HepG2 (cell line): ENCODE measurements around the gene ENAH. TPM values are rescaled to one million over a fixed set of nuclear protein-coding genes. Genes with fewer than 3 reads are reported as not detected.

Experiments
- ATAC-seq: fragments of 200-7000 bp; cut with Tn5 transposase; 3 replicates; pipeline ENCODE4 v1.9.1; 2020; ENCODE audit warnings: mild to moderate bottlenecking, moderate library complexity
- BruUV-seq: library from RNA; stranded (reverse); fragments of 400-500 nt; replicated peaks from 2 replicates; lab custom pipeline; 2021; lab: Mats Ljungman, UMichigan
- CTCF ChIA-PET: fragments of 300-600 bp; formaldehyde crosslinking; extraction: SDS; loops from one replicate; lab custom pipeline; 2021; ENCODE audit warnings: low total read pairs, inconsistent platforms, low intra/inter-chr PET ratio; lab: Yijun Ruan, JAX
- POLR2A ChIA-PET: fragments of 350-600 bp; sonication (Branson Sonifier 250); formaldehyde crosslinking; loops from one replicate; lab custom pipeline; 2020; ENCODE audit warnings: antibody characterized with exemption, inconsistent platforms; lab: Yijun Ruan, JAX
- DNase-seq: peaks from one replicate; pipeline ENCODE4 v3.0.0-alpha.2; 2015; ENCODE audit warnings: low spot score
- FAIRE-seq: peaks from 3 replicates; lab custom pipeline; 2011; peaks lifted over from hg19 to GRCh38; lab: Jason Lieb, UNC
- H2AFZ ChIP-seq: one replicate; pipeline ENCODE4 v1.6.1; 2011; ENCODE audit warnings: low read length, inconsistent platforms
- H3K27ac ChIP-seq: fragments of 300-600 bp; 3 replicates; pipeline ENCODE4 v1.8.0; 2011; ENCODE audit warnings: mixed run types, mild to moderate bottlenecking, mixed read lengths, low read length, inconsistent platforms; ENCODE audit not compliant: insufficient read depth; ENCODE audit errors: extremely low read length
- H3K27me3 ChIP-seq, 2 experiments: fragments of 200-600 bp in 1 of 2; 2 replicates in 1 of 2; 3 replicates in 1 of 2; pipeline versions ENCODE4 v1.6.0 to v1.8.0; 2011; ENCODE audit warnings: low read length in 2 of 2, mild to moderate bottlenecking in 2 of 2, moderate library complexity in 2 of 2, inconsistent platforms in 1 of 2; ENCODE audit not compliant: insufficient read depth in 2 of 2, control insufficient read depth in 1 of 2
- H3K36me3 ChIP-seq, 2 experiments: fragments of 200-600 bp in 1 of 2; replicated peaks in 1 of 2; 2 replicates in 1 of 2; 3 replicates in 1 of 2; pipeline versions ENCODE4 v1.5.1 to v1.8.0; 2011; ENCODE audit warnings: low read length in 2 of 2, inconsistent platforms in 1 of 2; ENCODE audit not compliant: insufficient read depth in 2 of 2, control insufficient read depth in 1 of 2
- H3K4me1 ChIP-seq: 2 replicates; pipeline ENCODE4 v1.5.1; 2012; ENCODE audit warnings: low read length, inconsistent platforms; ENCODE audit not compliant: insufficient read depth
- H3K4me2 ChIP-seq: 2 replicates; pipeline ENCODE4 v1.6.0; 2011; ENCODE audit warnings: low read depth, low read length, inconsistent platforms
- H3K4me3 ChIP-seq, 3 experiments: fragments of 200-600 bp in 1 of 3; sonication (generic), shearing (Covaris generic) in 1 of 3; replicated peaks in 1 of 3; 2 replicates each; pipeline ENCODE4 v1.5.1; 2011 to 2016; ENCODE audit warnings: low read length in 3 of 3, inconsistent platforms in 2 of 3, low read depth in 2 of 3, mild to moderate bottlenecking in 2 of 3, control low read depth in 1 of 3, mixed read lengths in 1 of 3; ENCODE audit not compliant: insufficient read depth in 1 of 3
- H3K79me2 ChIP-seq: one replicate; pipeline ENCODE4 v1.6.1; 2011; ENCODE audit warnings: low read length, inconsistent platforms; ENCODE audit not compliant: insufficient read depth
- H3K9ac ChIP-seq: 2 replicates; pipeline ENCODE4 v1.6.0; 2011; ENCODE audit warnings: mild to moderate bottlenecking, low read depth, low read length, inconsistent platforms; ENCODE audit not compliant: insufficient read depth
- H3K9me3 ChIP-seq: 2 replicates; pipeline ENCODE4 v1.5.1; 2012; ENCODE audit warnings: mild to moderate bottlenecking, low read length
- H4K20me1 ChIP-seq: 2 replicates; pipeline ENCODE4 v1.6.0; 2011; ENCODE audit warnings: inconsistent platforms, mild to moderate bottlenecking, low read length, moderate library complexity; ENCODE audit not compliant: insufficient read depth
- FOXA1 ChIP-seq, 2 experiments: fragments of 450-650 bp in 1 of 2; sonication (generic) in 1 of 2; formaldehyde crosslinking in 1 of 2; IDR thresholded peaks; 2 replicates each; pipeline versions ENCODE4 v1.4.0 to v1.6.1; 2016 to 2020; ENCODE audit warnings: missing genetic modification reagents in 1 of 2
- TFDP1 ChIP-seq: IDR thresholded peaks from 2 replicates; pipeline ENCODE4 v1.6.1; 2016; ENCODE audit warnings: missing compliant biosample characterization, missing genetic modification reagents, borderline replicate concordance
- ZBTB37 ChIP-seq: sonication (generic); formaldehyde crosslinking; IDR thresholded peaks from 2 replicates; pipeline ENCODE4 v1.4.0; 2020; ENCODE audit warnings: mild to moderate bottlenecking, missing genetic modification reagents
- ZNF317 ChIP-seq: sonication (generic); formaldehyde crosslinking; IDR thresholded peaks from 2 replicates; pipeline ENCODE4 v1.5.0; 2020; ENCODE audit warnings: mild to moderate bottlenecking, missing genetic modification reagents
- ZNF430 ChIP-seq: sonication (generic); formaldehyde crosslinking; IDR thresholded peaks from 2 replicates; pipeline ENCODE4 v1.9.0; 2021; ENCODE audit warnings: mild to moderate bottlenecking, missing genetic modification reagents
- ZNF615 ChIP-seq: sonication (generic); formaldehyde crosslinking; IDR thresholded peaks from 2 replicates; pipeline ENCODE4 v1.5.0; 2020; ENCODE audit warnings: mild to moderate bottlenecking, missing genetic modification reagents, borderline replicate concordance
- WGBS: methylation state at CpG from one replicate; pipeline ENCODE4 v1.1.6; 2017; ENCODE audit warnings: low lambda C conversion rate; 5-methylcytosine and 5-hydroxymethylcytosine counted together
- in situ Hi-C: cut with HindIII; loops from 2 replicates; pipeline ENCODE4 v1.10.0; 2017; ENCODE audit warnings: low pct_unique_long_range_greater_than_20kb; ENCODE audit not compliant: extremely low pct_ligation_motif_present
- intact Hi-C: fragments of 100-400 bp; cut with micrococcal nuclease; formaldehyde crosslinking; loops from one replicate; pipeline ENCODE4 v1.10.0; 2022; ENCODE audit not compliant: unreplicated experiment
- polyA plus RNA-seq, 8 experiments: library from polyadenylated mRNA; depleted of rRNA in 3 of 8; stranded (reverse) in 7 of 8; unstranded in 1 of 8; fragments of >200 nt; fragmentation: Illumina TruSeq in 4 of 8; extraction: Trizol in 4 of 8; gene quantifications; 2 replicates each; pipeline versions ENCODE4 v1.2.1 to v1.2.3, GENCODE V29; 2011 to 2016; ENCODE audit warnings: low read depth in 4 of 8, missing spikeins in 1 of 8, mixed read lengths in 1 of 8; ENCODE audit not compliant: insufficient read depth in 1 of 8
- total RNA-seq, 5 experiments: library from RNA; depleted of rRNA; stranded (reverse); fragments of >200 nt; fragmentation: Illumina TruSeq; extraction: Trizol; gene quantifications; 2 replicates each; pipeline ENCODE4 v1.2.3, GENCODE V29; 2016; ENCODE audit warnings: low read depth in 1 of 5
- TF ChIP-seq, protein P1 (sequence below): sonication (generic); formaldehyde crosslinking; IDR thresholded peaks from 2 replicates; pipeline ENCODE4 v1.4.0; 2020; ENCODE audit warnings: mild to moderate bottlenecking, missing genetic modification reagents

ENAH gene
- total and polyA plus RNA-seq, 2 of the 13 experiments (the other 11 are each of a cell fraction or from before 2014, with no cell fraction given), result 22.1 to 58.3 TPM

DNA sequence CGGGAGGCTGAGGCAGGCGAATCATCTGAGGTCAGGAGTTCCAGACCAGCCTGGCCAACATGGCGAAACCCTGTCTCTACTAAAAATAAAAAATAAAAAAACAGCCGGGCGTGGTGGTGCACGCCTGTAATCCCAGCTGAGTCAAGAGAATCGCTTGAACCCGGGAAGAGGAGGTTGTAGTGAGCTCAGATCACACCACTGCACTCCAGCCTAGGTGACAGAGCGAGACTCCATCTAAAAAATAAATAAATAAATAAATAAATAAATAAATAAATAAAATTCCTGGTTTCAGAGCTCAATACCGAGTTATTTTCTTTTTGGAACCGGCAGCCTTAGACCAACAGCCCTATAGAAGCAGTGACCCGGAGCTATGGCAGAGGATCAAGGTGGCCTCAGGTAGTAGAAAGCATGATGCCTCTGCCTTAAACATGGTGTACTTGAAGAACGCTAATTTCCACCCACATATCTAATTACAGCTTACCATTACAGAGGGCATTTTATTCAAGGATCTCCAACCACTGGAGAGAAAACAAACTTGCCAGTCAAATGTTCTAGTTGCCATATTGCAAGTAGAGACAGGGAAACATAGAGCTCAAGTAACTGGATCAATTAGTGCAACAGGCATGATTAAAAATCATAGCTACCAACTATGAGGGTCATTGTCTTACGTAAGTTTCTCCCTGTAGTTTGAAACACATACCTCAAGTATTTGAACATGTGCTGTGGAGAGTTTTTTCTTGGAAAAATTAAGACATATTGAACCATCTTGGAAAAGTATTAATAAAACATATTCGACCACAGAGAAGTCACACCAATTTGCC, 2.0 kb upstream of the ENAH start:
- Histone ChIP-seq H3K4me2 (0 out of 2 replicates have a peak overlapping the region, but pooled peaks have one; percentile 3), H4K20me1 (no peaks in the 10 kb centered on the region), H2AFZ (no peak overlapping the region), H3K9me3 (no peaks in the 10 kb centered on the region), H3K27ac (no peak overlapping the region), H3K4me1 (peaks cover 38% of the 10 kb centered on the region), H3K4me3 (no peak overlapping the region), H3K36me3 (no peaks in the 10 kb centered on the region), H3K79me2 (peaks cover 22% of the 10 kb centered on the region), H3K27me3 (no peaks in the 10 kb centered on the region; a peak in 1 of 5 replicates), H3K9ac (no peak overlapping the region)
- intact Hi-C loops, result loop anchor here (5.0 kb wide), 2 partner anchors 37 to 103 kb away; no protein-coding TSS in a partner anchor
- 83% methylated on average over 15 of the region's 15 CpGs for WGBS
- ChIA-PET CTCF (no interaction called here), POLR2A (interaction anchor here (1.0 to 1.7 kb wide), 4 partner anchors 17 to 114 kb away, joined by 3 to 9 read pairs (median 5); no protein-coding TSS in a partner anchor)
- DNase-seq, result no peak
- no peak for FAIRE-seq
- no peak for ATAC-seq
- no TSS peak for BruUV-seq
- in situ Hi-C loops, result loop anchor here (5.0 kb wide), 1 partner anchor 112 kb away; no protein-coding TSS in a partner anchor
- no peak for TF ChIP-seq FOXA1 (IDR thresholded peaks at IDR 0.05)
- no peak for TF ChIP-seq FOXA1 (CRISPR knock-in tag; IDR thresholded peaks at IDR 0.05)
- no peak for TF ChIP-seq ZNF317 (CRISPR knock-in tag)

DNA sequence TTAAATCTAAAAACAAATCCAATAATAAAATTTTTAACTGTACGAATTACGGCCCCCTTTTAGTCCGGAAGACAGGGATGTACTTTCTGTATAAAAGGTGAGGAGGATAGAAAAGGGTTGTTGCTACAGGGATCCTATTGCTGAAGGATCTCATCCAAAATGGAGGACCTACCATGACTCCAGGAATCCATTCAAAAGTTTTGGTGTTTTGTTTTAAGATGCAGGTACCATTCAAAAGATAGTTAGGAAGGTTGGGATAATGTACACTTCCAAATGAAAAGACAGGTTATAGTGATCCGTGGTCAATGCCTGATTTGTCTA, 1.3 kb upstream of the ENAH start:
- Histone ChIP-seq H3K9me3 (no peaks in the 10 kb centered on the region), H3K36me3 (no peaks in the 10 kb centered on the region), H3K4me3 (peak overlapping the region in 1 of 3 experiments; percentile 98; a peak in 2 of 6 replicates), H3K9ac (no peak overlapping the region), H3K4me2 (peak overlapping the region; percentile 63), H4K20me1 (no peaks in the 10 kb centered on the region), H3K27me3 (no peaks in the 10 kb centered on the region; a peak in 1 of 5 replicates), H3K79me2 (peaks cover 29% of the 10 kb centered on the region), H3K27ac (no peak overlapping the region), H3K4me1 (peaks cover 45% of the 10 kb centered on the region), H2AFZ (no peak overlapping the region)
- intact Hi-C loops (loop anchor here (5.0 kb wide), 2 partner anchors 38 to 102 kb away; no protein-coding TSS in a partner anchor), in situ Hi-C loops (loop anchor here (5.0 kb wide), 1 partner anchor 113 kb away; no protein-coding TSS in a partner anchor)
- CTCF ChIA-PET, result no interaction called here
- TF ChIP-seq ZNF615 (CRISPR knock-in tag), result no peak
- TF ChIP-seq, protein P1, sequence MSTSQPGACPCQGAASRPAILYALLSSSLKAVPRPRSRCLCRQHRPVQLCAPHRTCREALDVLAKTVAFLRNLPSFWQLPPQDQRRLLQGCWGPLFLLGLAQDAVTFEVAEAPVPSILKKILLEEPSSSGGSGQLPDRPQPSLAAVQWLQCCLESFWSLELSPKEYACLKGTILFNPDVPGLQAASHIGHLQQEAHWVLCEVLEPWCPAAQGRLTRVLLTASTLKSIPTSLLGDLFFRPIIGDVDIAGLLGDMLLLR (CRISPR knock-in tag), result no peak
- no peak for TF ChIP-seq ZBTB37 (CRISPR knock-in tag)
- TF ChIP-seq ZNF430, result no peak
- TF ChIP-seq TFDP1 (CRISPR knock-in tag), result no peak
- POLR2A ChIA-PET, result interaction anchor here (1.2 to 1.7 kb wide), 3 partner anchors 17 to 115 kb away, joined by 3 to 9 read pairs (median 7); no protein-coding TSS in a partner anchor
- WGBS, result 95% methylated on average over 4 of the region's 4 CpGs
- DNase-seq (no peak), ATAC-seq (no peak), FAIRE-seq (no peak)
- TSS peak; percentile 88 for BruUV-seq
